Peyer's patch (tissue), 4 donors: ENCODE data around the gene CHAF1A. TPM values are rescaled to one million over a fixed set of nuclear protein-coding genes. Genes with fewer than 3 reads are reported as not detected.

Experiments
- DNase-seq, 3 donors: peaks; one replicate each; pipeline ENCODE4 v3.0.0-alpha.2; 2017 to 2019
- H3K27ac ChIP-seq, 4 donors: fragments of 200-600 bp; sonication (generic); one replicate each; pipeline ENCODE4 v1.5.1; 2016 to 2019
- H3K27me3 ChIP-seq, 2 donors: fragments of 200-600 bp; sonication (generic); one replicate each; pipeline ENCODE4 v1.5.1; 2019
- H3K36me3 ChIP-seq, 3 donors: fragments of 200-600 bp; sonication (generic); one replicate each; pipeline ENCODE4 v1.5.1; 2016 to 2019
- H3K4me1 ChIP-seq, 4 donors: fragments of 200-600 bp; sonication (generic); one replicate each; pipeline ENCODE4 v1.5.1; 2016 to 2019
- H3K4me3 ChIP-seq, 4 donors: fragments of 200-600 bp; sonication (generic); 1 replicate in 3 of 4; 2 replicates in 1 of 4; pipeline ENCODE4 v1.5.1; 2016 to 2019; ENCODE audit warnings: mild to moderate bottlenecking in 1 of 4
- H3K9me3 ChIP-seq, 4 donors: fragments of 200-600 bp; sonication (generic); one replicate each; pipeline ENCODE4 v1.5.1; 2016 to 2019; ENCODE audit warnings: mild to moderate bottlenecking in 1 of 4
- POLR2A ChIP-seq, 2 donors: fragments of 450-650 bp; IDR thresholded peaks; one replicate each; pipeline ENCODE4 v1.5.1; 2017; ENCODE audit warnings: antibody characterized with exemption in 2 of 2, mild to moderate bottlenecking in 2 of 2, moderate library complexity in 2 of 2
- total RNA-seq, 4 donors: library from RNA; depleted of rRNA; stranded (reverse); fragments of >200 nt; gene quantifications; one replicate each; pipeline ENCODE4 v1.1.0, GENCODE V29; 2016
- TF ChIP-seq, protein P1 (sequence below), 6 experiments: fragments of 450-650 bp in 4 of 6; fragments of 200-600 bp in 2 of 6; sonication (generic) in 1 of 6; IDR thresholded peaks; one replicate each; pipeline ENCODE4 v1.5.1; 2017 to 2019; ENCODE audit warnings: antibody characterized with exemption in 6 of 6, mild to moderate bottlenecking in 3 of 6, moderate library complexity in 1 of 6

Gene CHAF1A
- total RNA-seq, 4 donors from 2014 or later = 7.5 to 66.8 (median 14.4) TPM

DNA sequence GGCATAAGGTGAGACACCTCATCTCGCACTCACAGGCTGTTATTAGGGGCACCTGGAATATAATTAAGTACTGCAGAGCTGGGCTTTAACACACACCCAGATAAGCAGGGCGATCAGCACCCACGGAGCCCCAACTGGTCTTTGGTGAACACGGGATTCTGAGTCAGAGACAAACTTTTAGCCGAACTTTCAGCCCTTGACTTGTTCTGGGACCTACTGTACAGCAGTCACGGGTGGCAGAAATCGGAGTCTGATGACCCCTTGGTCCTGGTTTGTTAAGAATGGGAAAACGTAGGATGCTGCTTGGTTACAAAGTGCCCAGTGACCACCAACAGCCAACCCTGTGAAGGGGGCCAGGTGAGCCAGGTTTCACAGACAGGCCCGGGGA is 11.1 kb upstream of the CHAF1A start:
- peak overlapping the region; percentile 46 to 85 (median 78) for H3K27ac ChIP-seq
- peak overlapping the region in 2 of 4 donors; percentile 17 to 33 for H3K4me3 ChIP-seq
- H3K27me3 ChIP-seq = no peaks in the 10 kb centered on the region
- no peak for TF ChIP-seq POLR2A (IDR thresholded peaks at IDR 0.05)
- TF ChIP-seq, protein P1, sequence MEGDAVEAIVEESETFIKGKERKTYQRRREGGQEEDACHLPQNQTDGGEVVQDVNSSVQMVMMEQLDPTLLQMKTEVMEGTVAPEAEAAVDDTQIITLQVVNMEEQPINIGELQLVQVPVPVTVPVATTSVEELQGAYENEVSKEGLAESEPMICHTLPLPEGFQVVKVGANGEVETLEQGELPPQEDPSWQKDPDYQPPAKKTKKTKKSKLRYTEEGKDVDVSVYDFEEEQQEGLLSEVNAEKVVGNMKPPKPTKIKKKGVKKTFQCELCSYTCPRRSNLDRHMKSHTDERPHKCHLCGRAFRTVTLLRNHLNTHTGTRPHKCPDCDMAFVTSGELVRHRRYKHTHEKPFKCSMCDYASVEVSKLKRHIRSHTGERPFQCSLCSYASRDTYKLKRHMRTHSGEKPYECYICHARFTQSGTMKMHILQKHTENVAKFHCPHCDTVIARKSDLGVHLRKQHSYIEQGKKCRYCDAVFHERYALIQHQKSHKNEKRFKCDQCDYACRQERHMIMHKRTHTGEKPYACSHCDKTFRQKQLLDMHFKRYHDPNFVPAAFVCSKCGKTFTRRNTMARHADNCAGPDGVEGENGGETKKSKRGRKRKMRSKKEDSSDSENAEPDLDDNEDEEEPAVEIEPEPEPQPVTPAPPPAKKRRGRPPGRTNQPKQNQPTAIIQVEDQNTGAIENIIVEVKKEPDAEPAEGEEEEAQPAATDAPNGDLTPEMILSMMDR (IDR thresholded peaks at IDR 0.05) = no peak
- peaks cover 0 to 54% (median 13%) of the 10 kb centered on the region in 4 donors for H3K4me1 ChIP-seq
- H3K36me3 ChIP-seq = peaks cover 0 to 25% (median 0%) of the 10 kb centered on the region in 3 donors
- no peak for DNase-seq
- H3K9me3 ChIP-seq = no peaks in the 10 kb centered on the region

- Histone ChIP-seq H3K27ac (peak overlapping the region; percentile 46 to 85 (median 78)), H3K4me3 (peak overlapping the region in 1 of 4 donors; percentile 33), H3K9me3 (no peaks in the 10 kb centered on the region), H3K27me3 (no peaks in the 10 kb centered on the region), H3K4me1 (peaks cover 0 to 54% (median 13%) of the 10 kb centered on the region in 4 donors), H3K36me3 (peaks cover 0 to 26% (median 0%) of the 10 kb centered on the region in 3 donors)
- TF ChIP-seq, protein P1 (IDR thresholded peaks at IDR 0.05) = no peak
- TF ChIP-seq POLR2A (IDR thresholded peaks at IDR 0.05) = no peak
- DNase-seq = peak in 1 of 3 donors; percentile 57
Observed at GRCh38 chr19:4391701-4392483, 10.5 kb upstream of the CHAF1A start.

DNA sequence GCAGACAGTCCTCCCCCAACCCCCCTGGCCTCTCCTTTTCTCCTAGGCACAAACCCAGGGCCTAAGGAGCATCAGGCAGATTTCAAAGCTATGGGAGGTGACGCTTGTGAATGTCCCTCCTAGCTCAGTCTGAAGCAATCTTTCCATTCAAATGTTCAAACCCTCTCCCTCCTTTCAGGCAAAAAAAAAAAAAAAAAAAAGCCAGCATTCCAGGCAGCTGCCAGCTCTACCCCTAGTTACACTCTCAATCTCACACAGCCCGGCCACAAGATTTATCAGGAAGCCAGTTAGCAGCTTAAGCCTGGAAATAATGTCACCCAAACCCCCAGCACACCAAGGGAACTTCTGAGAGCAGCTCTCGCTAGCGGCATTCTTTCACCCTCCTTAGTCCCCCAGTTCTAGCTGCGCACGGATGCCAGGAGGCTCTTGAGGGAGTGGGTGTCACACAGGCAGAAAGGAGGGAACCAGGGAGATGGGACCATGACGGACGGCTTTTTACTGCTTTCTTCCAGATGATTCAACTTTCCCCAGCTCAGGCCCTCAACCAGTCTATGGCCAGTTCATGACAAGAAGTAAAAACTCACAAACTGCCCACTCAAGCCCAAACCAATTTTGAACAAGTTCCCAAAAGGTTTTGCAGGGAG is 8.4 kb upstream of the CHAF1A start:
- peaks cover 0 to 26% (median 0%) of the 10 kb centered on the region in 3 donors for H3K36me3 ChIP-seq
- TF ChIP-seq, protein P1 (IDR thresholded peaks at IDR 0.05) = no peak
- TF ChIP-seq POLR2A (IDR thresholded peaks at IDR 0.05) = no peak
- H3K27ac ChIP-seq = peak overlapping the region in 1 of 4 donors; percentile 4
- no peaks in the 10 kb centered on the region for H3K27me3 ChIP-seq
- peaks cover 0 to 53% (median 18%) of the 10 kb centered on the region in 4 donors for H3K4me1 ChIP-seq
- DNase-seq = no peak
- H3K9me3 ChIP-seq = no peaks in the 10 kb centered on the region
- no peak overlapping the region for H3K4me3 ChIP-seq

GRCh38 chr19:4396949-4397783 is 5.3 kb upstream of the CHAF1A start:
- Histone ChIP-seq H3K4me3 (no peak overlapping the region), H3K36me3 (peaks cover 0 to 26% (median 0%) of the 10 kb centered on the region in 3 donors), H3K27ac (no peak overlapping the region), H3K9me3 (no peaks in the 10 kb centered on the region), H3K27me3 (no peaks in the 10 kb centered on the region), H3K4me1 (peaks cover 0 to 28% (median 13%) of the 10 kb centered on the region in 4 donors)
- DNase-seq = no peak
- TF ChIP-seq, protein P1 (IDR thresholded peaks at IDR 0.05) = no peak
- no peak for TF ChIP-seq POLR2A (IDR thresholded peaks at IDR 0.05)

DNA sequence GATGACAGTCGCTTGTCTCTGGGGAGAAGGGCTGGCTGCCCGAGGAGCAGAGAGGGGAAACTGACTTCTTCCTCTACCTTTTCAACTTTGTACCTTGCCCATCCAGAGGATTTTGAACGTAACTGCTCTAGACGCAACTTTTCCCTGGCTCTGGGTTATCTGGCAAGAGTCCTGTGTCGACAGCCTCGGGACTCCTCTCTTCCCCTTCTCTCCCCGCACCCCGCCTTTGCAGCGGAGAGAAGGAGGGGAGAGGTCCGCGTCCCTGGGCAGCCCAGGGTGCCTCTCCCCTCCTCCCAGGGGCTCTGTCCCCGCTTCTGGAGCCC is 2.7 kb upstream of the CHAF1A start:
- peak in 1 of 3 donors; percentile 22 for DNase-seq
- TF ChIP-seq, protein P1 (IDR thresholded peaks at IDR 0.05) = no peak
- peak in 1 of 2 donors; percentile 24 for TF ChIP-seq POLR2A (IDR thresholded peaks at IDR 0.05)
- Histone ChIP-seq H3K36me3 (peaks cover 0 to 24% (median 0%) of the 10 kb centered on the region in 3 donors), H3K4me3 (peak overlapping the region; percentile 96 to 99 (median 98)), H3K27me3 (no peaks in the 10 kb centered on the region), H3K9me3 (no peaks in the 10 kb centered on the region), H3K27ac (peak overlapping the region; percentile 96 to 98 (median 96)), H3K4me1 (peaks cover 0 to 22% (median 15%) of the 10 kb centered on the region in 4 donors)
